ENCODE results near the gene ANKS1B. TPM values are rescaled to one million over a fixed set of nuclear protein-coding genes. Genes with fewer than 3 reads are reported as not detected.

ANKS1B gene
- total RNA-seq, 2 experiments from 2014 or later: not detected

DNA sequence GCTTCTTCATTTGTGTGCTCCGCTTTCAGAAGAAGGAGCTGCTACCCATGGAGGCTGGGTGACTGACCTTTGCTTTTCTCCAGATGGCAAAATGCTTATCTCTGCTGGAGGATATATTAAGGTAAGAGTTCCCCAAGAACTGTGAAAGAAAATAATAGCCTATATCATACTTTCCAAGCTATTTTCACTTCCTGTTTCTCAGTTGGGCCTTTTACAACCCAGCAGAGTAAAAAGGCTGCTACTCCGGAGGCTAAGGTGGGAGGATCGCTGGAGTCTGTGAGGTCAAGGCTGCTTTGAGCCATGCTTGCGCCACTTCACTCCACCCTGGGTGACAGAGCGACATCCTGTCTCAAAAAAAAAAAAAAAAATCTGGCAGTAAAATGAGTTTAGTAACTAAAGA, 1257.5 kb downstream of the ANKS1B start:
- Mint-ChIP-seq H3K36me3 (ENCODE audit: low read depth) (peaks cover 13% of the 10 kb centered on the region), H3K9me3 (no peaks in the 10 kb centered on the region), H3K4me1 (ENCODE audit: low read depth) (no peaks in the 10 kb centered on the region), H3K27me3 (ENCODE audit: low read depth) (no peaks in the 10 kb centered on the region), H3K4me3 (no peak overlapping the region), H3K27ac (no peak overlapping the region)
- intact Hi-C loops (cut with micrococcal nuclease): no loop called here
- DNase-seq: no peak
- CTCF ChIA-PET: interaction anchor here (0.7 to 1.2 kb wide), 4 partner anchors 10 to 271 kb away, joined by 3 to 4 read pairs (median 3); no protein-coding TSS in a partner anchor

DNA sequence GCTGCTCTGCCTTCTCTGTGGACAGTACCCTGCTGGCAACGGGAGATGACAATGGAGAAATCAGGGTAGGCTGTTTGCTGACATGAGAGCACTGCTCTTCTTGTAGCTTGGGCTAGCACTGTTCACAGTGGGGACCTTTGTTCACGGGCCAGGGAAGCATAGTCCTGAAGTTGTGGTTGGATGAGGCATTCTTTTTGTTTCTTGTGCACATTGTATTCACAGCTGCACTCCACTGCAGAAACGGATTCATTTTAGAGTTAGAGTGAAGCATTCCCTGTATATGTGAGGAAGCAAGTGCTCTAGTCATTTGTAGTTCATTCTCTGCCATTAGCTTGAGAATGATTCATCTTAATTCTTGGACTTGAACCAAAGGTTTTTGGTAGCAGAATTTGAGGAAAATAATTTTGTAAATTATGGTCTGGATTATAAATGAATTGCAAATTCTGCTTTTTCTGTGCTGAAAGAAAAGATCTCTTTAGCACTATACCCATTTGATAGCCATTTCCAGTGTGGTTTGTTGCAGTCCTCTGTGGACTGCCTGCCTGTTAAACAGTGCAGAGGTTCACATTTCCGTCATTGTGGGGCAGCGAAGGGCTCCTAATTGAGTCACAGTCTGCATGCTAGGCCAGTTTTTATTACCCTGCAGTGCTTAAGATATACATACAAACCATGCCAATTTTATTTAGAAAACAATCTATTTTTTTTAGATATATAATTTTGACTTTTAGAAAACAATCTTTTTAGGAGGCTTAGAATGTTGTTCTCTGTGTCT, 1259.1 kb downstream of the ANKS1B start:
- Mint-ChIP-seq H3K27ac (no peak overlapping the region), H3K9me3 (no peaks in the 10 kb centered on the region), H3K36me3 (ENCODE audit: low read depth) (peaks cover 13% of the 10 kb centered on the region), H3K27me3 (ENCODE audit: low read depth) (no peaks in the 10 kb centered on the region), H3K4me1 (ENCODE audit: low read depth) (no peaks in the 10 kb centered on the region), H3K4me3 (no peak overlapping the region)
- peak; percentile 77 for DNase-seq
- CTCF ChIA-PET: interaction anchor here (0.6 to 1.9 kb wide), 8 partner anchors 16 to 273 kb away, joined by 3 to 15 read pairs (median 4); no protein-coding TSS in a partner anchor
- intact Hi-C loops (cut with micrococcal nuclease): loop anchor here (1.0 to 2.0 kb wide), 3 partner anchors 18 to 273 kb away; no protein-coding TSS in a partner anchor

DNA sequence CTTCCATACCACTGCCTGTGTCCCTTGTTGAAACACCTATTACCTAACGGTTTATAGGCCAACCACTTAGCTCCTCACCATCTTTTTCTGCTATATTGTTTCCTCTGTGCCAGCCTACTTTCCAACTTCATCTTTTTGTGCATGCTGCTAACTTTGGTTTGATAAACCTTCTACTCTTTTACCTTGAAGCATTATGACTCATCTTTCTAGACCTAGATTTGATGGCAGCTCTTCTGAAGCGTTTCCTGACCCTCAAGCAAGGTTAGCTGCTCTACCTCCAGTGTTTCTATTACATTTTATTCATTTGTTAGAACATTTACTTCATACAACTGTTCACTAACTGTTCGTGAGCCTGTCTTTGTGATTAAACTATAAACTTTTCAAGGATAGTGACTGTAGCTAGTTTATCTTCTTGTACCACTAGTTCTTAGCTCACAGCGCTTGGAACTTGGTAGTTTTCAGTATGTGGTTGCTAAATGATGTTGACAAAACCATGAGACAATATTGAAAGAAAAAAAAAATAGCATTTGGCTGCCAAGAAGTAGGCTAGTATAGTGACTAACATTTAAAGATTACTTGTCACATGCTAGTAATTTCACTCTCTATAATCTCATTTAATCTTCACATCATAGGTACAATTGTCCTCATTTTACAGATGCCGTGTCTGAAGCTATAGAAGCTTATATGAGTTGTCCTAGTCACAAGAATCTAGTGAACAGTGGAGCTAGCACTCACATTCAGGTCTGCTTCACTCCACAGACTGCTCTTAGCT, 1260.2 kb downstream of the ANKS1B start:
- intact Hi-C loops (cut with micrococcal nuclease): loop anchor here (2.0 kb wide), 1 partner anchor 214 kb away; no protein-coding TSS in a partner anchor
- CTCF ChIA-PET: interaction anchor here (0.6 to 1.9 kb wide), 9 partner anchors 10 to 274 kb away, joined by 3 to 15 read pairs (median 3); no protein-coding TSS in a partner anchor
- H3K4me1 Mint-ChIP-seq (ENCODE audit: low read depth): no peaks in the 10 kb centered on the region
- H3K27ac Mint-ChIP-seq: no peak overlapping the region
- H3K9me3 Mint-ChIP-seq: no peaks in the 10 kb centered on the region
- no peak overlapping the region for H3K4me3 Mint-ChIP-seq
- peaks cover 12% of the 10 kb centered on the region for H3K36me3 Mint-ChIP-seq (ENCODE audit: low read depth)
- no peaks in the 10 kb centered on the region for H3K27me3 Mint-ChIP-seq (ENCODE audit: low read depth)
- no peak for DNase-seq

DNA sequence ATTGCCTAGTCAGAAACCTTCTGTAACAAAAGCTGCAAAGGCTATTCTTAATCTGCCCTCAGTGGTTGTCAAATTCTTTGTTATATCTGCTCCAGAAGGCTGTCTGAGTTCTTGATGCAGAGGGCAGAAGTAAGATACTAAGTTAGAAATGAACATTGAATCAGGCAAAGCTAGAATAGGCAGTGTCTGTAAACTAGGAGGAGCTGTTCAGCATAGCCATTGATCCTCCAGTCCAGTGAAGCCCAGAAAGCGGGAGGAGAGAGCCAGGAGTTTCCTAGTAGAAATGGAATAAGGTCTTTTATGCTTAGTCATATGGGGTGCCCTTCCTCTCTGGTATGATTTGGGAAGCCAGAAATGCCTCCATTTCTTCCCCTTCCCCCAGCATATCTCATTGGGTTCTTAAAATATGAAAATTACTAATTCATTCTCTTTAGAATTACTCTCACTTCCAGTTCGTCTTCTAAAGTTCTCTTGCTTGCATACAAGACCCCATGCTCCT, 1263.5 kb downstream of the ANKS1B start:
- DNase-seq: no peak
- H3K27ac Mint-ChIP-seq: no peak overlapping the region
- no peaks in the 10 kb centered on the region for H3K9me3 Mint-ChIP-seq
- CTCF ChIA-PET: interaction anchor here (0.6 to 0.8 kb wide), 3 partner anchors 11 to 233 kb away, joined by 3 to 4 read pairs (median 3); no protein-coding TSS in a partner anchor
- H3K36me3 Mint-ChIP-seq (ENCODE audit: low read depth): peaks cover 15% of the 10 kb centered on the region
- H3K4me1 Mint-ChIP-seq (ENCODE audit: low read depth): no peaks in the 10 kb centered on the region
- intact Hi-C loops (cut with micrococcal nuclease): no loop called here
- H3K4me3 Mint-ChIP-seq: no peak overlapping the region
- no peaks in the 10 kb centered on the region for H3K27me3 Mint-ChIP-seq (ENCODE audit: low read depth)

DNA sequence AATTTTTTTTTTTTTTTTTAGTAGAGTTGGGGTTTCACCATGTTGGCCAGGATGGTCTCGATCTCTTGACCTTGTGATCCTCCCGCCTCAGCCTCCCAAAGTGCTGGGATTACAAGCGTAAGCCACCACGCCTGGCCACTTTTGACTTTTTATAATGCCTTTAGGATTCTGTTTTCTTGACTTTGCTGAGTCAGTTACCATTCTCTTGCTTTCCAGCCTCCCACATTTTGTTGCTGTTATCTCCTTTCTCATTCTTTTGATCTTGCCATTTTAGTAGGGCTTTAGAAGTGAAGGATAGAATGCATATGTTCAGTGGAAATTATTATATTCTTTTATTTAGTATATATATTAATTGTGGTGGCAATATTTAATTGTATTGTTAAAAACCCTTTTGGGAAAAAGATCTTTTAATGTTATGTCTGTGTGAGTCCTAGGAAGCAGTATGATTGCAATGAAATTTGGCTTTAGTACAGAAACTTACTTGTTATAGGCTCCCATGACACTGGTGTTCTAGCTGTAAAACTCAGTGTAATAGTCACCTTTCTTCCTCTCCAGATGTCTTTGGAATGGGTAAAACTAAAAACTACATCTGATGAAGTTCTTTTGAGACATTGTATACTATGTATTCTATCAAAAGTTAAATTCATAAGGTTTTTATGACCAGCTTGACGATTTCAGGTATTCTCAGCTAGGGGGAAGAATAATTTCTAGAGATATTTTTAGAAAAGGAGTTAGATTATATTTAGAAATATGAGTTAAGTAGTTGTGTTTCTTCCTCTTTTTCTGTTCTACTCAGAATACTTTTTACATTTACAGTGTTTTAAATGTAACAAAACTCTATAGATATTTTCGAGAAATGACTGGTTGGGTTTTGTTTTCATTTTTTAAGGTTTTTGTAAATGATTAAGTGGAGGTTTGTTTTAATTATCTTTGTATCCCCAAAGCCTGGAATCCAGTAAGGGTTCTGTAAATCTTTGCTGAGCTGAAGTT, 1264.9 kb downstream of the ANKS1B start:
- H3K36me3 Mint-ChIP-seq (ENCODE audit: low read depth): peaks cover 17% of the 10 kb centered on the region
- H3K27ac Mint-ChIP-seq: no peak overlapping the region
- no peak overlapping the region for H3K4me3 Mint-ChIP-seq
- CTCF ChIA-PET: interaction anchor here (0.7 to 1.0 kb wide), 3 partner anchors 8 to 1288 kb away, joined by 3 read pairs; no protein-coding TSS in a partner anchor
- DNase-seq: no peak
- no peaks in the 10 kb centered on the region for H3K27me3 Mint-ChIP-seq (ENCODE audit: low read depth)
- H3K9me3 Mint-ChIP-seq: no peaks in the 10 kb centered on the region
- intact Hi-C loops (cut with micrococcal nuclease): no loop called here
- H3K4me1 Mint-ChIP-seq (ENCODE audit: low read depth): no peaks in the 10 kb centered on the region

DNA sequence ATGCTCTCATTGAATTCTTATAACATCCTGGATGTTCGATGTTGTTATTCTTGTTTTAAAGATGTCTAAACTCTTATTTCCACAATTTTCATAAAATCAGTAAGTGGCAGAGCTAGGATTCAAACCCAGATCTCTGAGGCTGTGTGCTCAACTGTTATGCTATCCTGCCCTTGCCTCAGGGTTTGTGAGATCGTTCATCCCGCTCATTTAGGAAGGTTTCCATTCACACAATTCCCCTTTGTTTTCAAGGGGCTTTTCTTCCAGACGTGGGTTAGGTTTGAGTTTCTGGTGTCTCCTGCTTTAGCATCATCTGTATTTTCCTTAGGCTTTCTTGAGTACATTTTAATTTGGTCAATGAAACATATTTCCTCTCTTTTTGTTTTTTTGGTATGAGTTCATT, 1270.3 kb downstream of the ANKS1B start:
- intact Hi-C loops (cut with micrococcal nuclease): no loop called here
- no peak overlapping the region for H3K4me3 Mint-ChIP-seq
- no peaks in the 10 kb centered on the region for H3K4me1 Mint-ChIP-seq (ENCODE audit: low read depth)
- no peaks in the 10 kb centered on the region for H3K9me3 Mint-ChIP-seq
- CTCF ChIA-PET: no interaction called here
- no peak for DNase-seq
- H3K27me3 Mint-ChIP-seq (ENCODE audit: low read depth): no peaks in the 10 kb centered on the region
- H3K36me3 Mint-ChIP-seq (ENCODE audit: low read depth): peaks cover 18% of the 10 kb centered on the region
- no peak overlapping the region for H3K27ac Mint-ChIP-seq

DNA sequence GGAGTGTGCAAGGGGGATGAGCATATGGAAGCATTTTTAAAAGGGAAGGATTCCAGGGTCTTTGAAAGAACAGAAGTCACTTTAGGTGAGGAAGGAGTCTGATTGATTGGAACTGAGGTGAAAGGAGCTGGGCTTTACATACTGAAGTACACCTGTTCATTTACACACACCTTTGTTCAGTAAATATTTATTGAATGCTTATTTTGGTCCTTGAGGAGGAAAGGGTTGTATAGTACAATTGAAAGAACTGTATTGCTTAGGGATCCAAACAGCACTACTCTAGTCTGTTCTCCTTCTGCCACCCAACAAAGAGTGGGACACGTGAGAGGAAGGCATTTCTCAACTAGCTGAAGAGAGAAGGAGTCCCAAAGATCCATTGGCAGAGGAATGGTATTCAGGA, 1275.7 kb downstream of the ANKS1B start:
- CTCF ChIA-PET: no interaction called here
- Mint-ChIP-seq H3K27ac (no peak overlapping the region), H3K36me3 (ENCODE audit: low read depth) (peaks cover 15% of the 10 kb centered on the region), H3K4me3 (no peak overlapping the region), H3K27me3 (ENCODE audit: low read depth) (no peaks in the 10 kb centered on the region), H3K9me3 (no peaks in the 10 kb centered on the region), H3K4me1 (ENCODE audit: low read depth) (no peaks in the 10 kb centered on the region)
- intact Hi-C loops (cut with micrococcal nuclease): no loop called here
- no peak for DNase-seq

DNA sequence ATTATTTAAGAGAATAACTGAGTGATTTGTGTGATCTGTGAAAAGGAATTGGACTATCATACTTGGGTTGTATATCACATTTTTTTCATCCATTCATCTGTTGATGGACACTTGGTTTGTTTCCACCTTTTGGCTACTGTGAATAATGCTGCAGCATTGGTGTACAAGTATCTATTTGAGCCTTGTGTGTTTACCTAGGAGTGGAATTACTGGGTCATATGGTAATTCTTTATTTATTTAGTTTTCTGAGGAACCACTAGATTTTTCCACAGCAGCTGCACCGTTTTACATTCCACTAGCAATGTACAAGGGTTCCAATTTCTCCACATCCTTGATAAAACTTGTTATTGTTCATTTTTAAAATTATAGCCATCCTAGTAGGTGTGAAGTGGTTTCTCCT, 1283.6 kb downstream of the ANKS1B start:
- no peaks in the 10 kb centered on the region for H3K27me3 Mint-ChIP-seq (ENCODE audit: low read depth)
- CTCF ChIA-PET: no interaction called here
- no peak for DNase-seq
- peaks cover 1% of the 10 kb centered on the region for H3K36me3 Mint-ChIP-seq (ENCODE audit: low read depth)
- no peak overlapping the region for H3K27ac Mint-ChIP-seq
- intact Hi-C loops (cut with micrococcal nuclease): no loop called here
- no peak overlapping the region for H3K4me3 Mint-ChIP-seq
- H3K9me3 Mint-ChIP-seq: no peaks in the 10 kb centered on the region
- peaks cover 5% of the 10 kb centered on the region for H3K4me1 Mint-ChIP-seq (ENCODE audit: low read depth)

DNA sequence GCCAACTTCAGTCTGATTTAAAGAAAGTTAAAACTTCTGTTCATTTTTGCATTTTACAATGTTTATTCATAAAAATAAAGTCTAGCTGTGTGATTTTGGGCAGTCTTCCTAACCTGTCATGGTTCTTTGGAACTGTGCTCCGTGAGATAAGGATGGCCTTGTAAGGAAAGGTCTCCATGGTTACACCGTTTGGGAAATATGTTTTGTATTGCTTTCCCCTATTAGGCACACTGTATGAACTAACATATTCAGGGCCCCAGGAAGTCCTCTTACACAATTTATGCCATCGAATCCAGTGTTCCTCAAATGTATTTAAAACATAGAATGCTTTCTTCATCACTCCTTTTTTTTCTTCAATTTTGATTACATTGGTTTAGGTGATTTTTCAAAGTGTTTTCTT, 1285.2 kb downstream of the ANKS1B start:
- Mint-ChIP-seq H3K4me3 (no peak overlapping the region), H3K27me3 (ENCODE audit: low read depth) (no peaks in the 10 kb centered on the region), H3K27ac (no peak overlapping the region), H3K9me3 (no peaks in the 10 kb centered on the region), H3K36me3 (ENCODE audit: low read depth) (peaks cover 2% of the 10 kb centered on the region), H3K4me1 (ENCODE audit: low read depth) (peaks cover 5% of the 10 kb centered on the region)
- CTCF ChIA-PET: interaction anchor here (0.8 to 1.6 kb wide), 5 partner anchors 11 to 299 kb away, joined by 3 to 8 read pairs (median 4); no protein-coding TSS in a partner anchor
- no peak for DNase-seq
- intact Hi-C loops (cut with micrococcal nuclease): loop anchor here (1.0 to 2.0 kb wide), 2 partner anchors 43 to 299 kb away; no protein-coding TSS in a partner anchor

DNA sequence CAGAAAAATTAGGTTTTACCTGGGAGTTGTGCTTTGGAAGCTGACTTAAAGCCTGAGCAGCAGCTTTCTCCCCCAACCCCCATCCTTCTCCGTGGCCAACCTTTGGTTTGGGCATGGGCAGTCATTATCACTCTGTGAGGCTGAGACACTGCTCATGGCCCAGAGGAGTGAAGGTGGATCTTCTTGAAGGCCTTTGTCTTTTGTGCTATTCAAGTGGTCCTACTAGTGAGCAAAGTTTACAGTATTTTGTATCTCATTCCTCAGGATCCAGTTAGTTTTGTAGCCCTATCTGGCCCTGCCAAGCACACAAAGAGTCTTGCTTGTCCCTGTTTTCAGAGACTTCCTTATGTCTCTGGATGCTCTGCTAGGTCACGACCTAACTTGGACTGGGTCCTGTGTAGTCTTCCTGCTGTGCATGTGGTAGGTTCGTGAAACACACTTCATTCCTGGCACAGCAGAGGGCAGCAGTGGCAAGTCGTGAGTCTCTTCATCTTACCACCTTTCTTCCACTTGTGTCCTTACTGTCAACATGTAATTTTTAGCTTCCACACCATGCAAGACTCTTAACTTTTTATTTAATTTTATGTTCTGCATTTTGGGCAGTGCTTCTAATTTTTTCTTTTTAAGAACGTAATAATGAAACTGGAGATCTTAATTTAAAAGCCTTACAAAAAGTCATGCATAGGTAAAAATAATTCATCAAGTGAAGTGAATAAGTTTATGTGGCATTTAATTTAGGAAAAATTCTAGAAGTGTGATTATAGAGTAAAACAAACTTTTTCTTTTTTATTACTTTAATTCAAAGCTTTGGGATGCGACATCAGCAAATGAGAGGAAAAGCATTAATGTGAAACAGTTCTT, 1285.9 kb downstream of the ANKS1B start:
- CTCF ChIA-PET: interaction anchor here (0.8 to 1.6 kb wide), 5 partner anchors 11 to 300 kb away, joined by 3 to 8 read pairs (median 4); no protein-coding TSS in a partner anchor
- H3K4me1 Mint-ChIP-seq (ENCODE audit: low read depth): peaks cover 5% of the 10 kb centered on the region
- peak overlapping the region; percentile 13 for H3K27ac Mint-ChIP-seq

More for the DNA sequence above, 1285.9 kb downstream of the ANKS1B start:
- Mint-ChIP-seq H3K4me3 (no peak overlapping the region), H3K9me3 (no peaks in the 10 kb centered on the region), H3K27me3 (ENCODE audit: low read depth) (no peaks in the 10 kb centered on the region), H3K36me3 (ENCODE audit: low read depth) (peaks cover 5% of the 10 kb centered on the region)
- DNase-seq: peak; percentile 68
- intact Hi-C loops (cut with micrococcal nuclease): loop anchor here (1.0 to 2.0 kb wide), 2 partner anchors 44 to 299 kb away; no protein-coding TSS in a partner anchor

Data from activated naive CD4-positive, alpha-beta T cell treated with anti-CD3 and anti-CD28 coated beads for 36 hours (primary cell).